IPS-18c (cell line): Measurements from ENCODE around the gene CBX2.

Experiments
- H3K4me3 ChIP-seq: 2 replicates; pipeline ENCODE4 v1.7.0; 2013; ENCODE audit warnings: low read depth, mild to moderate bottlenecking, low read length, moderate library complexity; ENCODE audit not compliant: insufficient read depth
- H3K9me3 ChIP-seq: one replicate; pipeline ENCODE4 v1.6.1; 2013; ENCODE audit warnings: mild to moderate bottlenecking, low read length, moderate library complexity; ENCODE audit not compliant: control insufficient read depth, insufficient read depth

The CBX2 gene

GRCh38 chr17:79792984-79793923, 15.3 kb downstream of the CBX2 start:
- Histone ChIP-seq H3K4me3 (peak overlapping the region; percentile 41), H3K9me3 (no peaks in the 10 kb centered on the region)

DNA sequence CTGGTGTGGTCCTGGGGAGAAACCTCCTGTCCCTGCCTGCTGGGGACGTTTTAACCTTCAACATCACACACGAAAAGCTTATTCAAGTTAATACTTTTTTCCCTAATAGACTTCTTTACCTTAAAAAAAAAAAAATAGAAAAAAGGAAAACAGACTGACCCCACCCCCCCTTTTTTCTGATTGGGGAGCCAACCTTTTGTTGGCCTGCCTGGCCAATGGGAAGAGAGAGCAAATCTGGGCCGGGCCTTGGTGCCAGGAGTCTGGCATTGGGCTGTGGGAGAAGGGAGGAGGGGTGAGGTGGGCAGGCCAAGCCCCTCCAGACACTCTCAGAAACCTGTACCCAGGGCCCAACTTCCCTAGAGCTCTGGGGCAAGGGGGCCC, 16.0 kb downstream of the CBX2 start:
- Histone ChIP-seq H3K4me3 (0 out of 2 replicates have a peak overlapping the region, but pooled peaks have one; percentile 41), H3K9me3 (no peaks in the 10 kb centered on the region)

GRCh38 chr17:79794659-79795511, 16.9 kb downstream of the CBX2 start:
- Histone ChIP-seq H3K9me3 (no peaks in the 10 kb centered on the region), H3K4me3 (peak overlapping the region; percentile 31; the same call in 1 of the 2 replicates)

DNA sequence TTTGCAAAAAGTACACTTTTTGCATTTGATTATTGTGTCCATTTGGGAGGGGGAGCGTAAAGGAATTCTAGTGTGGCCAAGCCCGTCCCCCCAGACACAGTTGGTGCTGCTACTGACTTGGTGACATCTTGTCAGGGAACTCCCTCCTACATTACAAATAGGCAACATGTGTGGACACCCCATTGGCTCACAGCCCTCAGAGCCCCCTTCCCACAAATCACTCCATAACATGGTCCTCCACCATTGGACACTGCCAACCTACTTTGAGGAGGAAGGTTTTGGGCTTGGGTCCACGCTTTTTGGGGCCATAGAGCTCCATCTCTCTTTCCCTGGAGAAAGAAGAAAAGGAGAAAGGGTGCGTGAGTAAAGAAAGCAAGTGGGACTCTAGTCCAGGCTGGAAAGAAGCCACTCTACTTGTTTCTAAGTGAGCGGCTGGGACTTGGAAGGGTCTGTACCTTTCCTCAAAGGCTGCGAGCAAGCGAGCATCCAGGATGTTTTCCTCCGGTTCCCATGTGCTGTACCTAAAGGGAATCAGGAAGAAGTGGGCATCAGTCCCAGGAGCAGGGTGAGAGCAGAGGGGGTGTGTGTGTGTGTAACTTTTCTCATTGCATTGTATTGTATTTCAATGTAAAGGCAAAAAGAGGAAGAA, 18.0 kb downstream of the CBX2 start:
- H3K4me3 ChIP-seq: peak overlapping the region; percentile 55

DNA sequence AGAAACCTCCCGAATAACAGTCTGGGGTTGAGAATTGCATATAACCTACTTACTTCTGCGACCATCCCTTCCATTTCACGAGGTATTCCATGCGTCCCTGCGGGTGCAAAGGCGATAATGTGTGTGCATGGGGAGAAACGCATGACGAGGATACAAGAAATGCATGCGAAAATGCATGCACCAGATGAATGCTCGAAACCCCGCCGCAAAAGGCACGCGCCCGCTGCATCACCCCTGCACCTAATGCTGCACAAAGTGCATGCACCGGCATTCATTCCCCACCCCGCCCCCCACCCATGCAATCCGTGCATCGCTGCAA, 18.5 kb downstream of the CBX2 start:
- H3K4me3 ChIP-seq: peak overlapping the region; percentile 55
- no peaks in the 10 kb centered on the region for H3K9me3 ChIP-seq

More for the DNA sequence above, 18.0 kb downstream of the CBX2 start:
- H3K9me3 ChIP-seq: no peaks in the 10 kb centered on the region

DNA sequence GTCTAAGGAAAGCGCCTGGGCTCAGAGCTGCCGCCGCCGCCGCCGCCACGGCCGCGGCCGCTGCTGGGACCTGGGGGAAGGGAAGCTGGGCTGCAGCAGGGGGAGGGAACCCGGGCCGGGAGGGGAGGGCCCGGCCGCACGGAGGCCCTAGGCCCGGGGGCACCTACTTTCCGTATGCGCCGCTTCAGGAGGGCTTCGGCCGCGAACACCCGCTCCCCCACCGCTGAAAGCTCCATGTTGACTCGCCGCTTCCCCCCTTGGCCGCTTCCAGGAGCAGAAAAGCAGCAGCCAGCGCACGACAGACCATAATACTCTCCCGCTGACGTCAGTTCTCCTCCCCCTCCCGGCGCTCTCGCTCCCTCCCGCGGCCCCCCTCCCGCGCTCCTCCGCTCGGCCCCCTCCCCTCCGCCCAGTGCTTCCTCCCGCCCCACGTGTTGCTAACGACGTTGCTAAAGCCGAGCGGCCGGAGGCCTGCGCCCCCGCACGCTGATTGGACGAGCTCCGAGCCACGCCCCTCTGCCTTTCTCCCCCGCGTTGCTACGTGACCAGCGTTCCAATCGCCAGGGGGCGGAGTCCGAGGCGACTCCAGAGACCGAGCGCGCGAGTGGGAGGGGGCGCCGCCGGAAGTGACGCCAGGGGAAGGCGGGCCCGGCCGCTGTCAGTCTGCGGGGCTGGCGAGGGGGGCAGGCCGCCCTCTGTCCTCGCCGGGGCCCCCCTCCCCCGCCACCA, 19.0 kb downstream of the CBX2 start, which contains the start of gene CBX8:
Gene CBX8, minus strand, starts transcription at position 315 of the 729 bp plus-strand sequence. Its CDS starts 79 bp downstream, at position 236.
- no peaks in the 10 kb centered on the region for H3K9me3 ChIP-seq

GRCh38 chr17:79797492-79798298, 19.7 kb downstream of the CBX2 start:
- Histone ChIP-seq H3K9me3 (no peaks in the 10 kb centered on the region), H3K4me3 (peak overlapping the region; percentile 38; the same call in 1 of the 2 replicates)

More for the DNA sequence above, 19.0 kb downstream of the CBX2 start, which contains the start of gene CBX8:
- peak within 1 kb of the TSS; percentile 55 for H3K4me3 ChIP-seq

DNA sequence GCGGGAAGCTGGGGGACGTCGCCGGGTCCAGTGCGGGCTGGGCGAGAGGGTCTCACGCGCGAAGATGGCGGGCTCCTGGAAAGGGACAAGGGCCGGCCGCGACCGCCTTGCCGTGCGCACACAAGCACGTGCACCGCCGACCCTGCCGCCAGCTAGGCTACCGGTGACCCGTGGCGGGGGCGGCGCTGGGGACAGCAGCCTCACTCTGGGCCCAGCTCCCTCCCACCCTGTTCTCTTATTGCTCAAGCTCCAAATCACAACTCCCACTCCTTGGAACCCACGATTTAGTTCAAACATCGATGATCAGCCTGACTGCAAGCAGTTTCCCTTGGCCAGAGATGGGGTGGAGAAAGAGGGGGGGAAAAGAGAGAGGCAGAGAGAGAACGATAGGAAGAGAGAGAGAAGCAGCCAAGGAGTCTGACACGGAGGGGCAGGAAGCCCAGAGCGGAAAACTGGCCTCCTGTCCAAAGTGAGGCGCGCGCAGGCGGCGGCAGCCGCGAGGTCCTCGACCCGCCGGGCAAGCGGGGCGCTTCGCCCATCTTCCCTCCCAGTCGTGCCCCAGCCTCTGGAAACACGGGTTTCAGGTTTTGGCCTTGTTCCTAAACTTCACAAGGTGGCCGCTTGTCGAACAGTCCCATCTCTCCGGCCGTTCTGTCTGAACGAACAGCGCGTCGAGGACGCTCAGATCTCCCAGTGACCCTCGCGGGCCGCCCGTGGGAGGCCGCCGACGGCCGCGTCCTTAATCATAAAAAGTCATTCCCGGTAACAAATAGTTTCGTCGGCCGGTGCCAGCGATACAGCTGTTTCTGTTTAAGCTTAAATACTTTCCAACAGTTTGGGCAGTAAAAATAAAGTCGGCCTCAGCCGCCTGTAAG, 20.6 kb downstream of the CBX2 start:
- Histone ChIP-seq H3K9me3 (peaks cover 2% of the 10 kb centered on the region), H3K4me3 (peak overlapping the region; percentile 38; the same call in 1 of the 2 replicates)

GRCh38 chr17:79799174-79799537, 21.2 kb downstream of the CBX2 start:
- Histone ChIP-seq H3K4me3 (no peak overlapping the region), H3K9me3 (peaks cover 2% of the 10 kb centered on the region)

- Histone ChIP-seq H3K9me3 (peaks cover 2% of the 10 kb centered on the region), H3K4me3 (no peak overlapping the region)
Measured at GRCh38 chr17:79799538-79800324, 21.8 kb downstream of the CBX2 start.

DNA sequence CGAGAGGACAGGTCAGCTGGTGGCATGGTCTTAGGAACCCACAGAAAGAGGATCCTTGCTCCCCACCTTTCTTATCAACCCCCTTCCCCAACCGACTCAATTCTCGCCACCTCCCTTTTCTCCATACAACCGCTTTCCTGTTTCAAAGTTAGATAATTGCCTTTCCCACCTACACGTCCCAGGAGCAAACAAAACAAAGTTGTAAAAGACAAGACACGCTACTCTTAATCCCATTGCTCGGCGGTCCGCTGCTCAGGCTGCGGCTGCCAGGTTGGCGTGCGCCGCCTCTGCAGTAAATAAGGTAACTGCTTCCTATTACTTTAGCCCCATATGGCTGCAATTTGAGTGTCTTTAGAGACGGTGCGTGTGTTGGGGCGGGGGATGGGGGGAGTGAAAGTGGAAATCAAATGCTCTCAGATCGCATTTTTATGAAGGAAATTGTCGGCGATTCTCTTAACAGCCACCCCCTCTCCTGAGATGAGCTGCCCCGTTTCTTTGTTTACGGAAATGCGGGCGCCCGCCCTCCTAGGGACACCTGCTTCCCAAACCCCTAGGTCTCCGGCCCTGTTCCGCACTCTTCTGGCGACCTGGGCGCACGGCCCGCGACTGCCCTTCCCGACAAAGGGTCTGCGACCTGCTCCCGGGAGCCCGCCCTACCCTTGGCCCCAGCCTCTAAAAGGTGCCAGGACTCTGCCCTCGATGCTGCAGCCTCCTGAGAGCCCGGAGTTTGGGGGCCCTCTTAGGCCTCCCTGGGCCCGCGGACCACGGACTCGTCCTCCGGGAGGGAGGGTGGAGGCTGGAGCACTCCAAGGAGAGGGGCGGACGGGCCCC, 22.6 kb downstream of the CBX2 start:
- Histone ChIP-seq H3K9me3 (peaks cover 2% of the 10 kb centered on the region), H3K4me3 (peak overlapping the region; percentile 46)

DNA sequence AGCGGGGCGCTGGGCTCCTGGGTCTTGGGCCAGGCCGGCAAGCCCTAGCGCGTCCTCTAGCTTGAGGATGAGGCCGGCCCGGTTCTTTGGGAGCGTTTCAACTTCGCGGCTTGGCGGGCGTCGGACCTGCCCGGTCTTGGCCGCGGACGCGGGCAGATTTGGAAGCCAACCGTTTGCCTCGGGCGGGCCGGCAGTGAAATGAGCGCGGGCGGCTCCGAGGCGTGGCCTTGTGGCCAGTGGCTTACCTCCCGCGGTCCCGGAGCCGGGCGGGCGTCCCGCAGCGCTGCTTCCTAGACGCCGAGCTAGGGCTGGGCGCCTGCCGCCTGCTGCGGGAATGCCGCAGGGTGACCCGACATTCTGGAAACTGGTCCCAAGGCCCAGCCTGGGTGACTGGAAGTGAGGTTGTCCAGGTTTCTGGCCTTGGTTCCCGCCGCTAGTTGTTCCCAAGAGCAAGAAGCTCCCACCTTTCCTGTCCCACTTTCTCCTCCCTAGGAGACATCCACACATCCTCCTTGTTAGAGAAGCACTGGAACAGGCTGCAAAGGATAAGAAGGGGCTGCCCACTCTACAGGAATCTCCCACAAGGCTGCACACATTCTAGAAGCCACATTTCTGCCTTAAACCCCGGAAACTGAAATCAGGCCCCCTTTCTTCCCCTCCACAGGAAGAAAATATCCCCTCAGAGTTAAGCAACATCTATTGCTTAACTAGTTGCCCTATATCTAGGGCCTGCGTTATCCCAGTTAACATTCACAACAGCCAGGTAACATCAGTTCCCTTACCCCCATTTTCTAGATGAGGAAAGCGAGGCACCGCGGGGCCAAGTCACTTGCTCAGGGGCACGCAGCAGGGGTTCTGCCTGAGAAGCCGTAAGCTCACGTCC, 23.4 kb downstream of the CBX2 start:
- Histone ChIP-seq H3K4me3 (peak overlapping the region; percentile 46), H3K9me3 (peaks cover 4% of the 10 kb centered on the region)
